GM19025 (cell line): ENCODE measurements around the gene NDFIP2.
"Not testable (repeated sequence)": the region's sequence is repeated elsewhere in the genome, so short reads cannot be mapped to it uniquely, and the experiment has no call there.

Source experiments
- ATAC-seq: cut with Tn5 transposase; IDR thresholded peaks from one replicate; pipeline ENCODE4 v1.9.1; 2021; ENCODE audit warnings: mild to moderate bottlenecking, low read depth, moderate library complexity; ENCODE audit not compliant: unreplicated experiment

The NDFIP2 gene

DNA sequence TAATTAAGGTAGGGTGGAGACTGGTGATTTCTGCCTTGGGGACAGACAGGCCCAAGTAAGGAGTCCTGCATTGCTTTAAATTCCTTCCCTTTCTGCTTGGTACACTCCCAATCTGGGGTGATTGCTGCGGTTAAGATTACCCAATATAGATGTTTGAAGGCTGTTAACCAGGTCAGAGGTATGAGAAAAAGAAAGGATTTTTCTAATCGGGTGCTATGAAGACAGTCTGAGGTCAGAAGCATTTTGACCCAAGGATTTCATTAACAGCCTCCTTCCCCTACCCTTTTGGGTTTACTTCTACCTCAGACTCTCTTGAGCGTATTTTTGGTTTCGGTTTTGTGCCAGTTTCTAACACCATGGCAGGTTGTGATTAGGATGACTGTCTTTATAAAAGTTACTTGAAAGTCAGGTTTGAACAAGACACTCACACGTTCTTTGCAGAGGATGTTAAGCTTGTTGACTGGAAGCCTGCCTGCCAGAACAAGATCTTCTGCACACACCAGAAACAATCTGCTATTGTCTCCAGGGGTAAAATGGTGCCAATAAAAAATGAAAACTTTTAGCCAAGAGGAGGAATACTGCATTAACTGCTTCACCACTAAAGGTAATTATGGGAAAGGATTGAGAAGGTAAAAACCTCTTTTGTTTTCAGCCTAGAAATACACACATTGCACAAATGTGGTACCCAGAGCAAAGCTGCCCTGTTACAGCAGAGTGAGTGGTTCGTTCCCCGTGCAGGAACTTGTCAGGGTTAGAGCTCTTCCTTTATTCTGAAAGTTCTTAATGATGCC lies 108.8 kb downstream of the NDFIP2 start:
- ATAC-seq: no peak

DNA sequence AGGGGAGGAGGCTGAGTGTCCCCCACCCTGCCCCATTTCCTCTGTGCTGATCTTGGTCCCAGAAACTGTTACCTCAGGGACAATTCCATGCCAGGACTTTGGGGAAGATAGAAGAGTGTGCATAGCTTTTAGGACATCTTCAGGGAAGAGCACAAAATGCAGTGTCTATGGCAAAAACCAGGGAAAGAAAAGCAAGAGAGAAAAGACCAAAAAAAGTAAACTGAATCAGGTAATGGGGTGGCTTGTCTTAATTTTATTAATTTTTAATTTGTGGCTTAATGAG lies 109.4 kb downstream of the NDFIP2 start:
- no peak for ATAC-seq

DNA sequence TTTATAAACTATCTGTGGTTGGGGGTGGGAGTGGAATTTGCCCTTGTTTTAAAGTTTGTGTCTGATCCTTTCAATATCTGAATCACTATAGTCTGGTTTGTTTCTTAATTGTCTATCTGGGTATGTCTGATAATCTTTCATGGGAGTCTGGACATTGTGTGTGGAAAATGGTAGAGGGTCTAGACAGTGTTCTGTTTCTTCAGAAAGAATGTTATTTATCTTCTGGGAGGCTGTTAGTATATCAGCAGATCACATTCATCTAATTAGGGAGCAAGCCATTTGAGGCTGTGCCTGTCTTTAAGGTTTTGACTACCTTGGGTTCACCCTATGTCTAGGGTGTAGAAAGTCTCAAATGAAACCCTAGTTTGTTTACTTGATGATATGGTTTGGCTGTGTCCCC lies 110.5 kb downstream of the NDFIP2 start:
- no peak for ATAC-seq

DNA sequence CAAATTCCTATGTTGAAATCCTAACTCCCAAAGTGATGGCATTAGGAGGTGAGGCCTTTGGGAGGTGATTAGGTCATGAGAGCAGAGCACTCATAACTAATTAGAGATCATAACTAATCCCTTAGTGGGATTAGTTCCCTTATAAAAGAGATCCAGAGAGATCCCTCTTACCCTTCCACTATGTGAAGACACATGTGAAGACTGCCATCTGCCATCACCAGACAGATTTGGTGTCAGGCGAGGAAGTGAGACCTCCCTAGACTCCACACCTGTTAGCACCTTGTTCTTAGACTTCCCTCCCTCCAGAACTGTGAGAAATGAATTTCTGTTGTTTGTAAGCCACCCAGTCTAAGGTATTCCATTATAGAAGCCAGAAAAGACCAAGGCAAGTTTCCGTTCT lies 112.2 kb downstream of the NDFIP2 start:
- no peak for ATAC-seq

DNA sequence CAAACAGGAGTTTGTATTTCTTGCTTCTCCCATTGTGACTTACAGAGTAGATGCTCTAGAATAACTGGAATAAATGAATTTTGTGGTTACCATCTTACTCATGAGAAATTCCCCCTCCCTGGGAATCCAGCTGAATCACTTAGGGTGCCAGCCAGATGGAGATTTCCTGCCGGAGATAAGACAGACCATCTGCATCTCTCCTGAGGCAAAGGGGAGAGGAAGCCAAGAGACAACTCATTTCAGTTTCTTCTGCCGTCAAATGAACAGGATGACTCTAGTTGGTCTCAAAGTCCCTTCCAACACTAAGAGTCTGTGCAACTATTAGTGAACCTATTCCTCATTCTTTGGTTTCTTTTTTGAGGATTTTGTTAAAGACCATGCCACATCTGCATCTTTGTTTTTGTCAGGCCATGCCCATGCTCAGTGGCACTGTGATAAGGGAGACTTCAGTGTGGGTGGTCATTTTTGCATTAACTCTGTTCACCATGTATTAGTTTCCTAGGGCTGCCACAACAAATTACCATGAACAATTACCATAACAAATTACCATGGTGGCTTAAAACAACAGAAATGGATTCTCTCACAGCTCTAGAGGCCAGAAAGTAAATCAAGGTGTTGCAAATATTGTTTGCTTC lies 112.8 kb downstream of the NDFIP2 start:
- no peak for ATAC-seq

DNA sequence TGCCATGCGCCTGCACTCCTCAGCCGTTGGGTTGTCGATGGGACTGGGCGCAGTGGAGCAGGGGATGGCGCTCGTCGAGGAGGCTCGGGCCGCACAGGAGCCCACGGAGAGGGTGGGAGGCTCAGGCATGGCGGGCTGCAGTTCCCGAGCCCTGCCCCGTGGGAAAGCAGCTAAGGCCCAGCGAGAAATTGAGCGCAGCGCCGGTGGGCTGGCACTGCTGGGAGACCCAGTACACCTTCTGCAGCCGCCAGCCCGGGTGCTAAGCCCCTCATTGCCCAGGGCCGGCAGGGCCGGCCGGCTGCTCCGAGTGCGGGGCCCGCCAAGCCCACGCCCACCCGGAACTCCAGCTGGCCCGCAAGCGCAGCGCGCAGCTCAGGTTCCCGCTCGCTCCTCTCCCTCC lies 119.2 kb downstream of the NDFIP2 start:
- not testable (repeated sequence) for ATAC-seq

DNA sequence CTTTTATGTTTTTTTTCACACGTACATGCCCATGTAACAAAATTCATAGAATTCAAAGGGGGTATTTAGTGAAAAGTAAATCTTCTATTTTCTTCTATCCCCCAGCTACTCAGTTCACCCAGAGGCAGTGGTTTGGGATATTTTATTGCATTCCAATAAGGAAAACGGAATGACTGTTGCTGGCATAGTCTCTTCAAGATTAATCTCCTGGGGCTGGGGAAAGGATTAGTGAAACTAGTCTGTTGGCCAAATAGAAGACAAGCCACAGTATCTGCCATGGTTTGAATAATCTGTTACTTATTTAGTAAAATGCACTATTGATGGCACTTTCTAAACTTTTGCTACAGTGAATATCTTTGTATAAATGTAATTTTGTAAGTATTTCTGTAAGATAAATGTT lies 122.0 kb downstream of the NDFIP2 start:
- ATAC-seq: no peak

DNA sequence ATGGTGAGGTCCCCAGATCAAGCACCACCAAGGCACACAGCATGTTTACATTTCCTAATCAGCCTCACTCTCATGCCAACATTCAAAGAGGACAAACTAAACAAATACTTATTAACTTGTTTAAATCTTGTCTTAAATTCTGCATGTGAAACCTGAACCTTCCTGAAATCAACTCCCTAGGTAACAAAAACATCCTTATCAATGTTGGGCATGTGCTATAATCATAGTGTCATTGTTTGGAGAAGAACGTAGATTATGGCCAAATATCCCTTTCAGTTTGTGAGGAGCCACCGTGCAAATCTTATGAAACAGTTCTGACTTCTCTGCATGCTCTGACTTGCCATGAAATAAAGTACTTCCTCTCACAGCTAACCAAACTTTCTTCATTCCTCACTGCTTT lies 123.8 kb downstream of the NDFIP2 start:
- no peak for ATAC-seq
